Peyer's patch (tissue), 4 donors: Measurements from ENCODE around the gene MXRA7. TPM values are rescaled to one million over a fixed set of nuclear protein-coding genes. Genes with fewer than 3 reads are reported as not detected.

Experiments
- DNase-seq, 3 donors: peaks; one replicate each; pipeline ENCODE4 v3.0.0-alpha.2; 2017 to 2019
- H3K27ac ChIP-seq, 4 donors: fragments of 200-600 bp; sonication (generic); one replicate each; pipeline ENCODE4 v1.5.1; 2016 to 2019
- H3K27me3 ChIP-seq, 2 donors: fragments of 200-600 bp; sonication (generic); one replicate each; pipeline ENCODE4 v1.5.1; 2019
- H3K36me3 ChIP-seq, 3 donors: fragments of 200-600 bp; sonication (generic); one replicate each; pipeline ENCODE4 v1.5.1; 2016 to 2019
- H3K4me1 ChIP-seq, 4 donors: fragments of 200-600 bp; sonication (generic); one replicate each; pipeline ENCODE4 v1.5.1; 2016 to 2019
- H3K4me3 ChIP-seq, 4 donors: fragments of 200-600 bp; sonication (generic); 1 replicate in 3 of 4; 2 replicates in 1 of 4; pipeline ENCODE4 v1.5.1; 2016 to 2019; ENCODE audit warnings: mild to moderate bottlenecking in 1 of 4
- H3K9me3 ChIP-seq, 4 donors: fragments of 200-600 bp; sonication (generic); one replicate each; pipeline ENCODE4 v1.5.1; 2016 to 2019; ENCODE audit warnings: mild to moderate bottlenecking in 1 of 4
- POLR2A ChIP-seq, 2 donors: fragments of 450-650 bp; IDR thresholded peaks; one replicate each; pipeline ENCODE4 v1.5.1; 2017; ENCODE audit warnings: antibody characterized with exemption in 2 of 2, mild to moderate bottlenecking in 2 of 2, moderate library complexity in 2 of 2
- total RNA-seq, 4 donors: library from RNA; depleted of rRNA; stranded (reverse); fragments of >200 nt; gene quantifications; one replicate each; pipeline ENCODE4 v1.1.0, GENCODE V29; 2016
- TF ChIP-seq, protein P1 (sequence below), 6 experiments: fragments of 450-650 bp in 4 of 6; fragments of 200-600 bp in 2 of 6; sonication (generic) in 1 of 6; IDR thresholded peaks; one replicate each; pipeline ENCODE4 v1.5.1; 2017 to 2019; ENCODE audit warnings: antibody characterized with exemption in 6 of 6, mild to moderate bottlenecking in 3 of 6, moderate library complexity in 1 of 6

MXRA7 gene
- total RNA-seq, 4 donors from 2014 or later, result 9.1 to 27.3 (median 23.4) TPM

- no peak for DNase-seq
- peaks cover 0 to 21% (median 4%) of the 10 kb centered on the region in 4 donors for H3K4me1 ChIP-seq
- no peak overlapping the region for H3K4me3 ChIP-seq
- no peaks in the 10 kb centered on the region for H3K27me3 ChIP-seq
- no peak overlapping the region for H3K27ac ChIP-seq
- peaks cover 0 to 78% (median 0%) of the 10 kb centered on the region in 3 donors for H3K36me3 ChIP-seq
- H3K9me3 ChIP-seq, result no peaks in the 10 kb centered on the region
- TF ChIP-seq, protein P1, sequence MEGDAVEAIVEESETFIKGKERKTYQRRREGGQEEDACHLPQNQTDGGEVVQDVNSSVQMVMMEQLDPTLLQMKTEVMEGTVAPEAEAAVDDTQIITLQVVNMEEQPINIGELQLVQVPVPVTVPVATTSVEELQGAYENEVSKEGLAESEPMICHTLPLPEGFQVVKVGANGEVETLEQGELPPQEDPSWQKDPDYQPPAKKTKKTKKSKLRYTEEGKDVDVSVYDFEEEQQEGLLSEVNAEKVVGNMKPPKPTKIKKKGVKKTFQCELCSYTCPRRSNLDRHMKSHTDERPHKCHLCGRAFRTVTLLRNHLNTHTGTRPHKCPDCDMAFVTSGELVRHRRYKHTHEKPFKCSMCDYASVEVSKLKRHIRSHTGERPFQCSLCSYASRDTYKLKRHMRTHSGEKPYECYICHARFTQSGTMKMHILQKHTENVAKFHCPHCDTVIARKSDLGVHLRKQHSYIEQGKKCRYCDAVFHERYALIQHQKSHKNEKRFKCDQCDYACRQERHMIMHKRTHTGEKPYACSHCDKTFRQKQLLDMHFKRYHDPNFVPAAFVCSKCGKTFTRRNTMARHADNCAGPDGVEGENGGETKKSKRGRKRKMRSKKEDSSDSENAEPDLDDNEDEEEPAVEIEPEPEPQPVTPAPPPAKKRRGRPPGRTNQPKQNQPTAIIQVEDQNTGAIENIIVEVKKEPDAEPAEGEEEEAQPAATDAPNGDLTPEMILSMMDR (IDR thresholded peaks at IDR 0.05), result no peak
Observed at GRCh38 chr17:76722279-76722678, 11.5 kb upstream of the MXRA7 start.

- H3K27me3 ChIP-seq, result no peaks in the 10 kb centered on the region
- peaks cover 0 to 27% (median 4%) of the 10 kb centered on the region in 4 donors for H3K4me1 ChIP-seq
- H3K4me3 ChIP-seq, result no peak overlapping the region
- no peak for DNase-seq
- no peaks in the 10 kb centered on the region for H3K9me3 ChIP-seq
- H3K27ac ChIP-seq, result no peak overlapping the region
- TF ChIP-seq POLR2A (IDR thresholded peaks at IDR 0.05), result no peak
- TF ChIP-seq, protein P1 (IDR thresholded peaks at IDR 0.05), result no peak
- peaks cover 0 to 86% (median 0%) of the 10 kb centered on the region in 3 donors for H3K36me3 ChIP-seq
Observed at GRCh38 chr17:76721463-76721862, 10.7 kb upstream of the MXRA7 start.

- H3K27me3 ChIP-seq, result no peaks in the 10 kb centered on the region
- H3K4me1 ChIP-seq, result peaks cover 0 to 32% (median 4%) of the 10 kb centered on the region in 4 donors
- no peak overlapping the region for H3K4me3 ChIP-seq
- TF ChIP-seq POLR2A (IDR thresholded peaks at IDR 0.05), result no peak
- TF ChIP-seq, protein P1 (IDR thresholded peaks at IDR 0.05), result no peak
- H3K27ac ChIP-seq, result no peak overlapping the region
- DNase-seq, result peak in 1 of 3 donors; percentile 41
- peaks cover 0 to 92% (median 0%) of the 10 kb centered on the region in 3 donors for H3K36me3 ChIP-seq
- H3K9me3 ChIP-seq, result no peaks in the 10 kb centered on the region
Observed at GRCh38 chr17:76720941-76721340, 10.2 kb upstream of the MXRA7 start.

DNA sequence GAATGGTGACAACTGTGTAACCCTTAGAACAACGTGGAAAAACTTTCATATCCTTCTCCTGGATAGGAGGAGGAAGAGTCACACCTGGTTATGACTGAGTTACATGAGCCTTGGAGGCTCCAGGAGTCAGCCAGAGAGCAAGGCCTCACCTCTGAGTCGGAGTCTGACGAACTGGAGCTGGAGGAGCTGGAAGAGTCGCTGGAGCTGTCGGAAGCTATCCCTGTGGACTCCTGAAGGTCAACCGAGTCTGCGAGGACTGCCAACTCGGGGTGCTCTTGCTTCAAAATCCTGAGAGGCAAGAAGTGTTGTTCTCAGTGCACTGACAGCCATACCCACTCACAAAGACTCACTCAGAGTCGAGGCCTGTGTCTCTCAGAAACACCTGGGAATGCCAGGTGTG lies 9.4 kb upstream of the MXRA7 start:
- TF ChIP-seq POLR2A (IDR thresholded peaks at IDR 0.05), result no peak
- TF ChIP-seq, protein P1 (IDR thresholded peaks at IDR 0.05), result no peak
- peak in 1 of 3 donors; percentile 38 for DNase-seq
- H3K9me3 ChIP-seq, result no peaks in the 10 kb centered on the region
- no peaks in the 10 kb centered on the region for H3K27me3 ChIP-seq
- no peak overlapping the region for H3K27ac ChIP-seq
- peaks cover 0 to 37% (median 7%) of the 10 kb centered on the region in 4 donors for H3K4me1 ChIP-seq
- H3K36me3 ChIP-seq, result peaks cover 0 to 99% (median 0%) of the 10 kb centered on the region in 3 donors
- H3K4me3 ChIP-seq, result no peak overlapping the region

- Histone ChIP-seq H3K4me3 (no peak overlapping the region), H3K27ac (no peak overlapping the region), H3K9me3 (no peaks in the 10 kb centered on the region), H3K27me3 (no peaks in the 10 kb centered on the region), H3K4me1 (peaks cover 0 to 29% (median 7%) of the 10 kb centered on the region in 4 donors), H3K36me3 (peaks cover 0 to 92% (median 0%) of the 10 kb centered on the region in 3 donors)
- peak in 1 of 3 donors; percentile 42 for DNase-seq
- TF ChIP-seq, protein P1 (IDR thresholded peaks at IDR 0.05), result no peak
- no peak for TF ChIP-seq POLR2A (IDR thresholded peaks at IDR 0.05)
Observed at GRCh38 chr17:76718516-76718915, 7.8 kb upstream of the MXRA7 start.

- DNase-seq, result peak in 1 of 3 donors; percentile 6
- Histone ChIP-seq H3K36me3 (peaks cover 0 to 84% (median 0%) of the 10 kb centered on the region in 3 donors), H3K27ac (peak overlapping the region; percentile 14 to 59 (median 22)), H3K4me1 (peaks cover 0 to 29% (median 7%) of the 10 kb centered on the region in 4 donors), H3K4me3 (no peak overlapping the region), H3K9me3 (no peaks in the 10 kb centered on the region), H3K27me3 (no peaks in the 10 kb centered on the region)
- TF ChIP-seq POLR2A (IDR thresholded peaks at IDR 0.05), result no peak
- TF ChIP-seq, protein P1 (IDR thresholded peaks at IDR 0.05), result no peak
Observed at GRCh38 chr17:76716839-76717215, 6.1 kb upstream of the MXRA7 start.
